Measurements from ENCODE around the gene DCAF12.

DNA sequence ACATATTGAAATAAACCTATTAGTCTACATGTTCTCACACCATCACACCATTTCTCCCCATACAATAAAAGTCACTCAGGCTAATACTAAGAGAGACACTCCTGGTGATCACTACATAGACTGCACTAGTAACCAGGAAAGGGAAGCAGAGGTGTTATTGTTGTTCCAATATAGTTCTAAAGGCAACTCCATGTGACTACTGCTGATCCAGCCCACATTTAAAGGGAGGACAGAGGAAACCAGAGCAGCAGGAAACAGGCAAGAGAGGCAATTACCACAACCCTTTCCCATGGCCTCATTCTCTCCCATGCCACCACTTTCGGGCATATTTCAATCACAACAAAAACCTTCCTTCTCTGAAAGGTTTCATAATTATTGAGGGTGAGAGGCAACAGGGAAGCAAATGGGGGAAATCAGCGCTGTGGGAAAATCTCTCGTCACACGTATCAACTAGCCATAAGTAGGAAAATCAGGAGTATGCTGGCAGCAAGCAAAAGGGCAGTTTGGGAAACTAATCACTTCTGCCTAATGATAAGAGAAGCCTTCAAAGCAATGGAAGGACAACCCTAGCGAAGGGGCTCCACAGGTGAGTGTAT, 79.6 kb downstream of the DCAF12 start:
- no peak for TF ChIP-seq RAD21 (IDR thresholded peaks at IDR 0.05; ENCODE audit: low read depth)
- TF ChIP-seq SP1 (IDR thresholded peaks at IDR 0.05; ENCODE audit: low read depth), result no peak
- TF ChIP-seq, protein P1, sequence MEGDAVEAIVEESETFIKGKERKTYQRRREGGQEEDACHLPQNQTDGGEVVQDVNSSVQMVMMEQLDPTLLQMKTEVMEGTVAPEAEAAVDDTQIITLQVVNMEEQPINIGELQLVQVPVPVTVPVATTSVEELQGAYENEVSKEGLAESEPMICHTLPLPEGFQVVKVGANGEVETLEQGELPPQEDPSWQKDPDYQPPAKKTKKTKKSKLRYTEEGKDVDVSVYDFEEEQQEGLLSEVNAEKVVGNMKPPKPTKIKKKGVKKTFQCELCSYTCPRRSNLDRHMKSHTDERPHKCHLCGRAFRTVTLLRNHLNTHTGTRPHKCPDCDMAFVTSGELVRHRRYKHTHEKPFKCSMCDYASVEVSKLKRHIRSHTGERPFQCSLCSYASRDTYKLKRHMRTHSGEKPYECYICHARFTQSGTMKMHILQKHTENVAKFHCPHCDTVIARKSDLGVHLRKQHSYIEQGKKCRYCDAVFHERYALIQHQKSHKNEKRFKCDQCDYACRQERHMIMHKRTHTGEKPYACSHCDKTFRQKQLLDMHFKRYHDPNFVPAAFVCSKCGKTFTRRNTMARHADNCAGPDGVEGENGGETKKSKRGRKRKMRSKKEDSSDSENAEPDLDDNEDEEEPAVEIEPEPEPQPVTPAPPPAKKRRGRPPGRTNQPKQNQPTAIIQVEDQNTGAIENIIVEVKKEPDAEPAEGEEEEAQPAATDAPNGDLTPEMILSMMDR (IDR thresholded peaks at IDR 0.05 in 2 of 3, conservative IDR thresholded peaks at IDR 0.05 in 1 of 3; ENCODE audit: borderline replicate concordance in 1 of 3, insufficient read depth in 1 of 3, low read depth in 2 of 3, low read length in 2 of 3), result no peak
